K562 (cell line): Measurements from ENCODE around the gene RNF215. TPM values are rescaled to one million over a fixed set of nuclear protein-coding genes. Genes with fewer than 3 reads are reported as not detected.

Source experiments
- ATAC-seq: fragments of 200-7000 bp; cut with Tn5 transposase; 3 replicates; pipeline ENCODE4 v1.9.1; 2020; ENCODE audit warnings: moderate library complexity
- BruUV-seq: library from RNA; stranded (reverse); fragments of 400-500 nt; replicated peaks from 2 replicates; lab custom pipeline; 2021; lab: Mats Ljungman, UMichigan
- CTCF ChIA-PET: fragments of 300-600 bp; formaldehyde crosslinking; extraction: SDS; loops from one replicate; lab custom pipeline; 2021; ENCODE audit warnings: low intra/inter-chr PET ratio; lab: Yijun Ruan, JAX
- POLR2A ChIA-PET: fragments of 300-600, 350-650 bp; sonication (Branson Sonifier 250); formaldehyde crosslinking; extraction: SDS; loops from one replicate; lab custom pipeline; 2021; ENCODE audit warnings: antibody characterized with exemption, inconsistent platforms; lab: Yijun Ruan, JAX
- DNase-seq, 4 experiments: peaks; one replicate each; pipeline versions ENCODE4 v3.0.0 to v3.0.0-alpha.2; 2011 to 2018; ENCODE audit warnings: low spot score in 3 of 4, mixed read lengths in 3 of 4; ENCODE audit errors: extremely low read depth in 1 of 4
- FAIRE-seq: peaks from 2 replicates; lab custom pipeline; 2011; peaks lifted over from hg19 to GRCh38; lab: Jason Lieb, UNC
- H2AFZ ChIP-seq: 2 replicates; pipeline ENCODE4 v1.6.0; 2011; ENCODE audit warnings: low read depth, low read length, control low read depth, inconsistent platforms
- H3K27ac ChIP-seq: fragments of 200-600 bp; 3 replicates; pipeline ENCODE4 v1.8.0; 2011; ENCODE audit warnings: low read depth, mild to moderate bottlenecking, control low read depth, inconsistent platforms, low read length, moderate library complexity, mixed read lengths; ENCODE audit errors: extremely low read depth
- H3K27me3 ChIP-seq, 2 experiments: fragments of 300-600 bp in 1 of 2; 2 replicates in 1 of 2; 3 replicates in 1 of 2; pipeline versions ENCODE4 v1.6.0 to v1.8.0; 2011; ENCODE audit warnings: inconsistent platforms in 2 of 2, low read length in 2 of 2, mild to moderate bottlenecking in 1 of 2, mixed read lengths in 1 of 2, moderate library complexity in 1 of 2; ENCODE audit not compliant: control insufficient read depth in 2 of 2, insufficient read depth in 2 of 2
- H3K36me3 ChIP-seq: fragments of 300-600 bp; 3 replicates; pipeline ENCODE4 v1.8.0; 2011; ENCODE audit warnings: mild to moderate bottlenecking, low read length, inconsistent platforms; ENCODE audit not compliant: control insufficient read depth, insufficient read depth
- H3K4me1 ChIP-seq, 2 experiments: fragments of 200-600 bp in 1 of 2; replicated peaks in 1 of 2; 2 replicates in 1 of 2; 3 replicates in 1 of 2; pipeline versions ENCODE4 v1.5.1 to v1.8.0; 2011; ENCODE audit warnings: inconsistent platforms in 2 of 2, low read length in 2 of 2, mild to moderate bottlenecking in 1 of 2, mixed read lengths in 1 of 2, moderate library complexity in 1 of 2; ENCODE audit not compliant: control insufficient read depth in 2 of 2, insufficient read depth in 2 of 2
- H3K4me2 ChIP-seq: 2 replicates; pipeline ENCODE4 v1.6.1; 2011; ENCODE audit warnings: low read length, control low read depth, inconsistent platforms, mixed read lengths; ENCODE audit not compliant: insufficient read depth
- H3K4me3 ChIP-seq: fragments of 200-600 bp; sonication (generic), shearing (Covaris generic); 2 replicates; pipeline ENCODE4 v1.5.1; 2016; ENCODE audit warnings: control low read depth, inconsistent platforms
- H3K79me2 ChIP-seq: fragments of 200-600 bp; 3 replicates; pipeline ENCODE4 v1.8.0; 2011; ENCODE audit warnings: low read length, inconsistent platforms; ENCODE audit not compliant: control insufficient read depth, insufficient read depth
- H3K9ac ChIP-seq, 2 experiments: 2 replicates each; pipeline versions ENCODE4 v1.6.0 to v1.6.1; 2011; ENCODE audit warnings: low read depth in 2 of 2, low read length in 2 of 2, control low read depth in 1 of 2, inconsistent platforms in 1 of 2, mild to moderate bottlenecking in 1 of 2, mixed read lengths in 1 of 2; ENCODE audit not compliant: insufficient read depth in 1 of 2
- H3K9me1 ChIP-seq: one replicate; pipeline ENCODE4 v1.6.0; 2011; ENCODE audit warnings: inconsistent platforms, mild to moderate bottlenecking, low read length, moderate library complexity; ENCODE audit not compliant: control insufficient read depth, insufficient read depth
- H3K9me3 ChIP-seq: replicated peaks from 2 replicates; pipeline ENCODE4 v1.5.1; 2011; ENCODE audit warnings: low read depth, low read length, inconsistent platforms; ENCODE audit not compliant: control insufficient read depth, insufficient read depth
- H4K20me1 ChIP-seq: replicated peaks from 2 replicates; pipeline ENCODE4 v1.6.1; 2011; ENCODE audit warnings: low read length, inconsistent platforms, mixed read lengths; ENCODE audit not compliant: control insufficient read depth, insufficient read depth
- C11orf30 ChIP-seq: fragments of 450-650 bp; IDR thresholded peaks from 2 replicates; pipeline ENCODE4 v1.6.1; 2016; ENCODE audit warnings: low read depth, mild to moderate bottlenecking
- CHD1 ChIP-seq: fragments of 200-600 bp; sonication (generic); IDR thresholded peaks from one replicate; pipeline ENCODE4 v1.6.1; 2012; ENCODE audit warnings: mild to moderate bottlenecking, moderate library complexity, low read length, inconsistent platforms
- RREB1 ChIP-seq: fragments of 250-450 bp; sonication (Bioruptor Pico); IDR thresholded peaks from 2 replicates; pipeline ENCODE4 v1.4.0; 2020
- ZNF3 ChIP-seq: fragments of 250-450 bp; sonication (Bioruptor Pico); IDR thresholded peaks from 2 replicates; pipeline ENCODE4 v1.5.0; 2021; ENCODE audit warnings: mild to moderate bottlenecking, moderate library complexity
- ZNF436 ChIP-seq: fragments of 250-450, 450-650 bp; sonication (Bioruptor Pico); formaldehyde crosslinking; IDR thresholded peaks from 2 replicates; pipeline ENCODE4 v1.7.0; 2020; ENCODE audit warnings: mild to moderate bottlenecking
- WGBS: fragments of 100-300 bp; shearing (Covaris generic); methylation state at CpG from one replicate; pipeline ENCODE4 v1.1.6; 2016; ENCODE audit warnings: low coverage, mixed read lengths; ENCODE audit not compliant: insufficient coverage; ENCODE audit errors: missing lambda C conversion rate; 5-methylcytosine and 5-hydroxymethylcytosine counted together
- in situ Hi-C: fragments of 300-500 bp; cut with MboI; formaldehyde crosslinking; loops from 4 replicates; pipeline ENCODE4 v1.15.0; 2018; ENCODE audit warnings: inconsistent platforms, mixed read lengths
- intact Hi-C: fragments of 100-400 bp; cut with micrococcal nuclease; formaldehyde crosslinking; loops from 2 replicates; pipeline ENCODE4 v1.14.2; 2022
- polyA plus RNA-seq, 8 experiments: library from polyadenylated mRNA; depleted of rRNA in 4 of 8; stranded (reverse) in 5 of 8; unstranded in 3 of 8; fragments of >200 nt; fragmentation: Nextera tagmentation in 2 of 8; fragmentation: Illumina TruSeq in 1 of 8; extraction: Ambion mirVana in 2 of 8; extraction: Trizol in 1 of 8; gene quantifications; 2 replicates each; pipeline versions ENCODE4 v1.2.1 to v1.2.3, GENCODE V29; 2011 to 2014; ENCODE audit warnings: inconsistent platforms in 1 of 8, missing spikeins in 1 of 8
- total RNA-seq, 7 experiments: library from RNA; depleted of rRNA in 6 of 7; stranded (reverse); fragments of >200 nt in 6 of 7; fragmentation: Illumina TruSeq in 2 of 7; extraction: Trizol in 2 of 7; gene quantifications; 2 replicates each; pipeline versions ENCODE4 v1.2.1 to v1.2.3, GENCODE V29; 2011 to 2021; ENCODE audit warnings: low replicate concordance in 1 of 7
- TF ChIP-seq, protein P1 (sequence below): sonication (generic); formaldehyde crosslinking; IDR thresholded peaks from 2 replicates; pipeline ENCODE4 v1.8.0; 2022; ENCODE audit warnings: mild to moderate bottlenecking, missing genetic modification reagents, borderline replicate concordance
- TF ChIP-seq, protein P2 (sequence below): sonication (generic); formaldehyde crosslinking; IDR thresholded peaks from 2 replicates; pipeline ENCODE4 v1.8.1; 2023; ENCODE audit warnings: missing genetic modification reagents, mild to moderate bottlenecking, borderline replicate concordance

The RNF215 gene
- total and polyA plus RNA-seq, 9 of the 15 experiments (the other 6 are each of a cell fraction or from before 2014, with no cell fraction given): 0.08 to 9.8 (median 2.7) TPM

GRCh38 chr22:30416837-30417236 lies 29.6 kb upstream of the RNF215 start (continued):
- TF ChIP-seq, protein P1, sequence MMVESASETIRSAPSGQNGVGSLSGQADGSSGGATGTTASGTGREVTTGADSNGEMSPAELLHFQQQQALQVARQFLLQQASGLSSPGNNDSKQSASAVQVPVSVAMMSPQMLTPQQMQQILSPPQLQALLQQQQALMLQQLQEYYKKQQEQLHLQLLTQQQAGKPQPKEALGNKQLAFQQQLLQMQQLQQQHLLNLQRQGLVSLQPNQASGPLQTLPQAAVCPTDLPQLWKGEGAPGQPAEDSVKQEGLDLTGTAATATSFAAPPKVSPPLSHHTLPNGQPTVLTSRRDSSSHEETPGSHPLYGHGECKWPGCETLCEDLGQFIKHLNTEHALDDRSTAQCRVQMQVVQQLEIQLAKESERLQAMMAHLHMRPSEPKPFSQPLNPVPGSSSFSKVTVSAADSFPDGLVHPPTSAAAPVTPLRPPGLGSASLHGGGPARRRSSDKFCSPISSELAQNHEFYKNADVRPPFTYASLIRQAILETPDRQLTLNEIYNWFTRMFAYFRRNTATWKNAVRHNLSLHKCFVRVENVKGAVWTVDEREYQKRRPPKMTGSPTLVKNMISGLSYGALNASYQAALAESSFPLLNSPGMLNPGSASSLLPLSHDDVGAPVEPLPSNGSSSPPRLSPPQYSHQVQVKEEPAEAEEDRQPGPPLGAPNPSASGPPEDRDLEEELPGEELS (CRISPR knock-in tag): no peak

- peaks cover 0 to 14% of the 10 kb centered on the region in 2 experiments; a peak in 4 of 5 replicates for H3K4me1 ChIP-seq
- H3K4me2 ChIP-seq: no peak overlapping the region
- intact Hi-C loops (no loop called here), in situ Hi-C loops (no loop called here)
- H3K9ac ChIP-seq: no peak overlapping the region
- H2AFZ ChIP-seq: no peak overlapping the region
- ATAC-seq: no peak
- 61% methylated on average over 2 of the region's 2 CpGs for WGBS
- no peak overlapping the region for H3K27ac ChIP-seq
- CTCF ChIA-PET: no interaction called here
- BruUV-seq: no TSS peak
- no peak for DNase-seq
- H3K4me3 ChIP-seq: no peak overlapping the region
- H3K9me3 ChIP-seq: no peaks in the 10 kb centered on the region
- H3K79me2 ChIP-seq: peaks cover 17% of the 10 kb centered on the region
- H4K20me1 ChIP-seq: no peaks in the 10 kb centered on the region
- H3K36me3 ChIP-seq: peaks cover 32% of the 10 kb centered on the region
- FAIRE-seq: no peak
- POLR2A ChIA-PET: no interaction called here
- no peaks in the 10 kb centered on the region for H3K27me3 ChIP-seq
- peaks cover 2% of the 10 kb centered on the region for H3K9me1 ChIP-seq
- no peak for TF ChIP-seq CHD1
- no peak for TF ChIP-seq ZNF436 (CRISPR knock-in tag)
- TF ChIP-seq C11orf30: no peak
- TF ChIP-seq ZNF3 (CRISPR knock-in tag): no peak
- TF ChIP-seq RREB1: no peak
- TF ChIP-seq, protein P2, sequence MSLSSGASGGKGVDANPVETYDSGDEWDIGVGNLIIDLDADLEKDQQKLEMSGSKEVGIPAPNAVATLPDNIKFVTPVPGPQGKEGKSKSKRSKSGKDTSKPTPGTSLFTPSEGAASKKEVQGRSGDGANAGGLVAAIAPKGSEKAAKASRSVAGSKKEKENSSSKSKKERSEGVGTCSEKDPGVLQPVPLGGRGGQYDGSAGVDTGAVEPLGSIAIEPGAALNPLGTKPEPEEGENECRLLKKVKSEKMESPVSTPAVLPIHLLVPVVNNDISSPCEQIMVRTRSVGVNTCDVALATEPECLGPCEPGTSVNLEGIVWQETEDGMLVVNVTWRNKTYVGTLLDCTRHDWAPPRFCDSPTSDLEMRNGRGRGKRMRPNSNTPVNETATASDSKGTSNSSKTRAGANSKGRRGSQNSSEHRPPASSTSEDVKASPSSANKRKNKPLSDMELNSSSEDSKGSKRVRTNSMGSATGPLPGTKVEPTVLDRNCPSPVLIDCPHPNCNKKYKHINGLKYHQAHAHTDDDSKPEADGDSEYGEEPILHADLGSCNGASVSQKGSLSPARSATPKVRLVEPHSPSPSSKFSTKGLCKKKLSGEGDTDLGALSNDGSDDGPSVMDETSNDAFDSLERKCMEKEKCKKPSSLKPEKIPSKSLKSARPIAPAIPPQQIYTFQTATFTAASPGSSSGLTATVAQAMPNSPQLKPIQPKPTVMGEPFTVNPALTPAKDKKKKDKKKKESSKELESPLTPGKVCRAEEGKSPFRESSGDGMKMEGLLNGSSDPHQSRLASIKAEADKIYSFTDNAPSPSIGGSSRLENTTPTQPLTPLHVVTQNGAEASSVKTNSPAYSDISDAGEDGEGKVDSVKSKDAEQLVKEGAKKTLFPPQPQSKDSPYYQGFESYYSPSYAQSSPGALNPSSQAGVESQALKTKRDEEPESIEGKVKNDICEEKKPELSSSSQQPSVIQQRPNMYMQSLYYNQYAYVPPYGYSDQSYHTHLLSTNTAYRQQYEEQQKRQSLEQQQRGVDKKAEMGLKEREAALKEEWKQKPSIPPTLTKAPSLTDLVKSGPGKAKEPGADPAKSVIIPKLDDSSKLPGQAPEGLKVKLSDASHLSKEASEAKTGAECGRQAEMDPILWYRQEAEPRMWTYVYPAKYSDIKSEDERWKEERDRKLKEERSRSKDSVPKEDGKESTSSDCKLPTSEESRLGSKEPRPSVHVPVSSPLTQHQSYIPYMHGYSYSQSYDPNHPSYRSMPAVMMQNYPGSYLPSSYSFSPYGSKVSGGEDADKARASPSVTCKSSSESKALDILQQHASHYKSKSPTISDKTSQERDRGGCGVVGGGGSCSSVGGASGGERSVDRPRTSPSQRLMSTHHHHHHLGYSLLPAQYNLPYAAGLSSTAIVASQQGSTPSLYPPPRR (CRISPR knock-in tag): no peak
Observed at GRCh38 chr22:30416403-30416802, 29.2 kb upstream of the RNF215 start.
